ENCODE measurements around the gene GABRG3.

The GABRG3 gene

GRCh38 chr15:27506752-27507151, 535.8 kb downstream of the GABRG3 start:
- no peak for DNase-seq (ENCODE audit: low read depth)

GRCh38 chr15:27509014-27509413, 538.0 kb downstream of the GABRG3 start:
- no peak for DNase-seq (ENCODE audit: low read depth)

GRCh38 chr15:27512281-27513001, 541.5 kb downstream of the GABRG3 start:
- no peak for DNase-seq (ENCODE audit: low read depth)

GRCh38 chr15:27514526-27514925, 543.5 kb downstream of the GABRG3 start:
- no peak for DNase-seq (ENCODE audit: low read depth)

GRCh38 chr15:27527490-27528067, 556.6 kb downstream of the GABRG3 start:
- DNase-seq (ENCODE audit: low read depth) = no peak

- DNase-seq (ENCODE audit: low read depth) = no peak
These were observed 558.4 kb downstream of the GABRG3 start for GRCh38 chr15:27529399-27529798.

GRCh38 chr15:27530994-27531393, 560.0 kb downstream of the GABRG3 start:
- no peak for DNase-seq (ENCODE audit: low read depth)

GRCh38 chr15:27532358-27532757, 561.4 kb downstream of the GABRG3 start:
- DNase-seq (ENCODE audit: low read depth) = no peak

GRCh38 chr15:27535445-27536129, 564.6 kb downstream of the GABRG3 start:
- no peak for DNase-seq (ENCODE audit: low read depth)

- no peak for DNase-seq (ENCODE audit: low read depth)
These were observed 567.3 kb downstream of the GABRG3 start for GRCh38 chr15:27538325-27538724.

- DNase-seq (ENCODE audit: low read depth) = no peak
These were observed 570.6 kb downstream of the GABRG3 start for GRCh38 chr15:27541581-27541980.

- no peak for DNase-seq (ENCODE audit: low read depth)
These were observed 574.7 kb downstream of the GABRG3 start for GRCh38 chr15:27545494-27546255.

GRCh38 chr15:27549746-27550145, 578.8 kb downstream of the GABRG3 start:
- no peak for DNase-seq (ENCODE audit: low read depth)

- DNase-seq (ENCODE audit: low read depth) = no peak
These were observed 579.7 kb downstream of the GABRG3 start for GRCh38 chr15:27550635-27551034.

- DNase-seq (ENCODE audit: low read depth) = no peak
These were observed 590.8 kb downstream of the GABRG3 start for GRCh38 chr15:27561816-27562215.

GRCh38 chr15:27563765-27564370, 592.9 kb downstream of the GABRG3 start:
- DNase-seq (ENCODE audit: low read depth) = no peak

- no peak for DNase-seq (ENCODE audit: low read depth)
These were observed 593.7 kb downstream of the GABRG3 start for GRCh38 chr15:27564656-27565055.

- DNase-seq (ENCODE audit: low read depth) = no peak
These were observed 599.8 kb downstream of the GABRG3 start for GRCh38 chr15:27570746-27571145.

GRCh38 chr15:27573805-27574485, 603.0 kb downstream of the GABRG3 start:
- no peak for DNase-seq (ENCODE audit: low read depth)

GRCh38 chr15:27574541-27575054, 603.6 kb downstream of the GABRG3 start:
- no peak for DNase-seq (ENCODE audit: low read depth)

- DNase-seq (ENCODE audit: low read depth) = no peak
These were observed 604.5 kb downstream of the GABRG3 start for GRCh38 chr15:27575521-27575920.

All from fibroblast of the conjunctiva (primary cell).